Suprapubic skin (tissue), 3 donors: ENCODE data around the gene TPT1.
"Not testable (repeated sequence)": the region's sequence is repeated elsewhere in the genome, so short reads cannot be mapped to it uniquely, and the experiment has no call there.

ENCODE experiments used
- EP300 ChIP-seq: sonication (generic); formaldehyde crosslinking; IDR thresholded peaks from one replicate; pipeline ENCODE4 v1.6.1; 2017; ENCODE audit warnings: antibody characterized with exemption
- POLR2A ChIP-seq, 2 donors: fragments of 450-650 bp; IDR thresholded peaks; one replicate each; pipeline ENCODE4 v1.6.1; 2017; ENCODE audit warnings: antibody characterized with exemption in 2 of 2, mild to moderate bottlenecking in 2 of 2, moderate library complexity in 2 of 2
- TF ChIP-seq, protein P1 (sequence below), 2 donors: fragments of 200-600 bp in 1 of 2; fragments of 450-650 bp in 1 of 2; sonication (generic) in 1 of 2; IDR thresholded peaks; one replicate each; pipeline ENCODE4 v1.5.1; 2016 to 2019; ENCODE audit warnings: antibody characterized with exemption in 2 of 2, mild to moderate bottlenecking in 1 of 2, moderate library complexity in 1 of 2

DNA sequence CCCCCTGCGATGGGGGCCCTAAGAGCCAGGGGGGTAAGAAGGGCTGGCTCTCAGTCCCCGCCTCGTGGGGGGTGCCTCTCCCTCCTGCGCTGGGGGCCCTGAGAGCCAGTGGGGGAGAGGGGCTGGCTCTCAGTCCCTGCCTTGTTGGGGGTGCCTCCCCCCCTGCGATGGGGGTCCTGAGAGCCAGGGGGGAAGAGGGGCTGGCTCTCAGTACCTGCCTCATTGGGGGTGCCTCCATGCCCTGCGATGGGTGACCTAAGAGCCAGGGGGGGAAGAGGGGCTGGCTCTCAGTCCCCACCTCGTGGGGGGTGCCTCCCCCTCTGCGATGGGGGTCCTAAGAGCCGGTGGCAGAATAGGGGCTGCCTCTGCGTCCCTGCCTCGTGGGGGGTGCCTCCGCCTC is 36.3 kb upstream of the TPT1 start:
- TF ChIP-seq, protein P1, sequence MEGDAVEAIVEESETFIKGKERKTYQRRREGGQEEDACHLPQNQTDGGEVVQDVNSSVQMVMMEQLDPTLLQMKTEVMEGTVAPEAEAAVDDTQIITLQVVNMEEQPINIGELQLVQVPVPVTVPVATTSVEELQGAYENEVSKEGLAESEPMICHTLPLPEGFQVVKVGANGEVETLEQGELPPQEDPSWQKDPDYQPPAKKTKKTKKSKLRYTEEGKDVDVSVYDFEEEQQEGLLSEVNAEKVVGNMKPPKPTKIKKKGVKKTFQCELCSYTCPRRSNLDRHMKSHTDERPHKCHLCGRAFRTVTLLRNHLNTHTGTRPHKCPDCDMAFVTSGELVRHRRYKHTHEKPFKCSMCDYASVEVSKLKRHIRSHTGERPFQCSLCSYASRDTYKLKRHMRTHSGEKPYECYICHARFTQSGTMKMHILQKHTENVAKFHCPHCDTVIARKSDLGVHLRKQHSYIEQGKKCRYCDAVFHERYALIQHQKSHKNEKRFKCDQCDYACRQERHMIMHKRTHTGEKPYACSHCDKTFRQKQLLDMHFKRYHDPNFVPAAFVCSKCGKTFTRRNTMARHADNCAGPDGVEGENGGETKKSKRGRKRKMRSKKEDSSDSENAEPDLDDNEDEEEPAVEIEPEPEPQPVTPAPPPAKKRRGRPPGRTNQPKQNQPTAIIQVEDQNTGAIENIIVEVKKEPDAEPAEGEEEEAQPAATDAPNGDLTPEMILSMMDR (IDR thresholded peaks at IDR 0.05), result not testable (repeated sequence)
- not testable (repeated sequence) for TF ChIP-seq EP300; POLR2A (IDR thresholded peaks at IDR 0.05)
